Ectodermal cell (in vitro differentiated cells): ENCODE measurements around the gene SIX5.
A peak's percentile ranks its signal among the peaks of the same experiment; 100 is the strongest.
"Not testable (repeated sequence)": the region's sequence is repeated elsewhere in the genome, so short reads cannot be mapped to it uniquely, and the experiment has no call there.

Source experiments
- H3K27ac ChIP-seq: 2 replicates; pipeline ENCODE4 v1.7.0; 2013; ENCODE audit warnings: mild to moderate bottlenecking, low read depth, low read length; ENCODE audit not compliant: insufficient read depth, poor library complexity, severe bottlenecking
- H3K27me3 ChIP-seq: 2 replicates; pipeline ENCODE4 v1.7.0; 2013; ENCODE audit warnings: mild to moderate bottlenecking, low read length; ENCODE audit not compliant: insufficient read depth, control insufficient read depth, poor library complexity, severe bottlenecking
- H3K36me3 ChIP-seq: one replicate; pipeline ENCODE4 v1.7.0; 2013; ENCODE audit warnings: low read length; ENCODE audit not compliant: control insufficient read depth, insufficient read depth
- H3K4me1 ChIP-seq: one replicate; pipeline ENCODE4 v1.7.0; 2013; ENCODE audit warnings: low read length; ENCODE audit not compliant: control insufficient read depth, insufficient read depth
- H3K4me3 ChIP-seq: 2 replicates; pipeline ENCODE4 v1.7.0; 2013; ENCODE audit warnings: low read depth, low read length, control low read depth; ENCODE audit not compliant: insufficient read depth
- H3K9me3 ChIP-seq: 2 replicates; pipeline ENCODE4 v1.7.0; 2013; ENCODE audit warnings: mild to moderate bottlenecking, low read length, moderate library complexity; ENCODE audit not compliant: control insufficient read depth
- WGBS, 2 experiments: methylation state at CpG; one replicate each; pipeline ENCODE4 v1.1.7; 2013; ENCODE audit warnings: missing lambda C conversion rate in 2 of 2; 5-methylcytosine and 5-hydroxymethylcytosine counted together

The SIX5 gene

DNA sequence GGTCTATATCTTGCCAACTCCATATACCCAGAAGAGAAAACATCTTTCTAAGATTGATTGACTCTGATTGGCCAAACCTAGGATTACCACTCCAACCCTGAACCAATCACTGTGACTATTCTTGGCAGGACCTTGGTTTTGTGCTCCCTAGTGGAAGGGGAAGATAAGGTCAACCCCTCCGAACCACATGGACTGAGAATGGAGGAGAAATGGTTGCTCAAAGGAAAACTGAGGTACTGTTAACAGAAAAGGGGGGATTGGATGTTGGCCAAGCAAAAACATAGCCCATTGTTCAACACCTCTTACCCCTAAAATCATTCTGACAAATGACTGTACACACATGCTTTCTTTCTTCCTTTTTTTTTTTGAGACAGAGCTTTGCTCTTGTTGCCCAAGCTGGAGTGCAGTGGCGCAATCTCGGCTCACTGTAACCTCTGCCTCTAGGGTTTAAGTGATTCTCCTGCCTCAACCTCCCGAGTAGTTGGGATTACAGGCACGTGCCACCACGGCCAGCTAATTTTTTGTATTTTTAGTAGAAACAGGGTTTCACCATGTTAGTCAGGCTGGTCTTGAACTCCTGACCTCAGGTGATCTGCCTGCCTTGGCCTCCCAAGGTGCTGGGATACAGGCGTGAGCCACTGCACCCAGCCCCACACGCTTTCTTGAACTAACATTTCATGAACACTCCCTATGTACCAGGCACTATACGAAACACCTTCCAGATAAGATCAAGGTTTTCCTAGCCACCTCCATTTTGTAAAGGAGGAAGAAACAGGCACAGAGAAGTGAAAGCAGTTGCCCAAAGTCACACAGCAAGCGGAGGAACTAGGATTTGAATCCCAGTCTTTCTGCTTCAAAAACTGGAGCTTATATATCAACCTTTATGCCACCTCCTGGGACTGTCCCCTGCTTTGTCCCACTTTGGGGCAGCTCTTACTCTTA, 29.3 kb downstream of the SIX5 start:
- Histone ChIP-seq H3K27me3 (no peaks in the 10 kb centered on the region), H3K4me3 (no peak overlapping the region), H3K4me1 (no peaks in the 10 kb centered on the region), H3K9me3 (no peaks in the 10 kb centered on the region), H3K36me3 (no peaks in the 10 kb centered on the region), H3K27ac (no peak overlapping the region)
- 92 to 94% methylated on average over 10 of the region's 10 CpGs for WGBS, 2 experiments

DNA sequence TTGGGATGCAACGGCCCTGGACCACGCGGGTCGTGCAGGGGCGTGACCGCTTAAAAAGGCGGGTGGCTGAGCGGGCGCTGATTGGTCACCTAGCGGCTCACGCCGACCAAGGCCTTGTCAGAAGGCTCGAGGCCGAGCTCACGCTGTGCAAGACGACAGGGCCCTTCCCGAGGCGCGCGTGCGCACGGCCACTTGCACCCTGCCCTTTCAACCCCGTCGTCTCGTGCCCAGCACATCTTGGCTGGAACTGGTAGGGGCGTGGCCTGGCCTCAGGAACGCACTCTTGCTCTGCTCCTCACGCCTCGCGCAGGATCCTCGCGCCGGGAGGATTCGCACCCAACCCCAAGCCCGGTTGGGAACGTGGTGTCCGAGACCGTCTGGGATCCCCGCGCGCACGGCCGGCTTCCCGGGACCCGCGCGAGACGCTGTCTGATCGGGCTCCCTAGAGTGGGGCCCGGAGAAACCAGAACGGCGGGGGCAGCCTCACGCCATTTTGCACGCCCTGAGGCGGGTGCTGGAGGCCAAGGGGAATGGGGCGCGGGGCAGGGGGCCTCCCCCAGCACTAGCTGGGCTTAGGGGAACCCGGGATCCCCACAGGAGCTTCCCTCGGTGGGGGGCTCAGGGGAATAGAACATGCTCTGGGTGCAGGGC, 35.8 kb downstream of the SIX5 start, which contains the start of gene MEIOSIN:
Gene MEIOSIN, plus strand, starts transcription at position 280 of the 651 bp plus-strand sequence. CDS start 1,938 bp downstream, outside the sequence.
- H3K4me3 ChIP-seq: no peak within 1 kb of the TSS
- peaks cover 4% of the 10 kb centered on the region for H3K4me1 ChIP-seq
- WGBS, 2 experiments: 96% methylated on average over 59 of the region's 59 CpGs

GRCh38 chr19:45730368-45731288, 38.4 kb downstream of the SIX5 start, which contains the start of gene FBXO46:
Gene FBXO46, minus strand, starts transcription at chr19:45730896. Its CDS starts 17,401 bp downstream, at chr19:45713495.
- 2% methylated on average over 48 of the region's 48 CpGs for WGBS, 2 experiments
- peak within 1 kb of the TSS; percentile 85 for H3K4me3 ChIP-seq
- H3K9me3 ChIP-seq: no peaks in the 10 kb centered on the region
- no peaks in the 10 kb centered on the region for H3K27me3 ChIP-seq
- H3K27ac ChIP-seq: no peak within 1 kb of the TSS
- H3K36me3 ChIP-seq: no peaks in the 10 kb centered on the region
- H3K4me1 ChIP-seq: peaks cover 4% of the 10 kb centered on the region

More for the DNA sequence above, 35.8 kb downstream of the SIX5 start, which contains the start of gene MEIOSIN:
- H3K9me3 ChIP-seq: no peaks in the 10 kb centered on the region
- H3K27me3 ChIP-seq: no peaks in the 10 kb centered on the region
- H3K36me3 ChIP-seq: no peaks in the 10 kb centered on the region
- H3K27ac ChIP-seq: no peak within 1 kb of the TSS

- Histone ChIP-seq H3K4me3 (peak overlapping the region; percentile 85), H3K9me3 (no peaks in the 10 kb centered on the region), H3K36me3 (no peaks in the 10 kb centered on the region), H3K4me1 (peaks cover 4% of the 10 kb centered on the region), H3K27me3 (no peaks in the 10 kb centered on the region), H3K27ac (no peak overlapping the region)
- 8% methylated on average over 10 of the region's 10 CpGs for WGBS, 2 experiments
Measured at GRCh38 chr19:45729800-45730290, 39.2 kb downstream of the SIX5 start.

DNA sequence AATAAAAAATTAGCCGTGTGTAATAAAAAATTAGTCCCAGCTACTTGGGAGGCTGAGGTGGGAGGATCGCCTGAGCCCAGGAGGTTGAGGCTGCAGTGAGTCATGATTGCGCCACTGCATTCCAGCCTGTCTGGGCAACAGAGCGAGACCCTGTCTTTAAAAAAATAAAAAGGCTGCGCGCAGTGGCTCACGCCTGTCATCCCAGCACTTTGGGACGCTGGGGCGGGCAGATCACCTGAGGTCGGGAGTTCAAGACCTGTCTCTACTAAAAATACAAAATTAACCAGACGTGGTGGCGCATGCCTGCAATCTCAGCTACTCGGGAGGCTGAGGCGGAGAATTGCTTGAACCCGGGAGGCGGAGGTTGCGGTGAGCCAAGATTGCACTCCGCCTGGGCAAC, 40.4 kb downstream of the SIX5 start:
- not testable (repeated sequence) for H3K27me3 ChIP-seq, H3K27ac ChIP-seq, H3K4me3 ChIP-seq, H3K36me3 ChIP-seq, H3K9me3 ChIP-seq, H3K4me1 ChIP-seq
- 89 to 94% methylated on average over 18 of the region's 18 CpGs for WGBS, 2 experiments

DNA sequence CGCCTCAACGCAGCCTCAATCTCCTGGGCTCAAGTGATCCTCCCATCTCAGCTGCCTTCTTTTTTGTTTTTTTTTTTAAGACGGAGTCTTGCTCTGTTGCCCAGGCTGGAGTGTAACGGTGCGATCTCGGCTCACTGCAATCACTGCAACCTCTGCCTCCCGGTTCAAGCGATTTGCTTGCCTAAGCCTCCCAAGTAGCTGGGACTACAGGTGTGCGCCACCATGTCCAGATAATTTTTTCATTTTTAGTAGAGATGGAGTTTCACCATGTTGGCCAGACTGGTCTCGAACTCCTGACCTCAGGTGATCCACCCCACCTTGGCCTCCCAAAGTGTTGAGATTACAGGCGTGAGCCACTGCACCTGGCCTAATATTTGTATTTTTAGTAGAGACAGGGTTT, 49.0 kb downstream of the SIX5 start:
- not testable (repeated sequence) for H3K27ac ChIP-seq, H3K4me1 ChIP-seq, H3K36me3 ChIP-seq, H3K27me3 ChIP-seq, H3K9me3 ChIP-seq, H3K4me3 ChIP-seq
- 95% methylated on average over 11 of the region's 11 CpGs for WGBS, 2 experiments

GRCh38 chr19:45717983-45718650, 50.9 kb downstream of the SIX5 start:
- Histone ChIP-seq H3K4me1 (no peaks in the 10 kb centered on the region), H3K36me3 (no peaks in the 10 kb centered on the region), H3K4me3 (peak overlapping the region; percentile 44), H3K9me3 (no peaks in the 10 kb centered on the region), H3K27me3 (no peaks in the 10 kb centered on the region), H3K27ac (peak overlapping the region; percentile 82)
- WGBS, 2 experiments: 50 to 56% methylated on average over 12 of the region's 12 CpGs

- Histone ChIP-seq H3K36me3 (no peaks in the 10 kb centered on the region), H3K4me1 (no peaks in the 10 kb centered on the region), H3K27ac (peak overlapping the region; percentile 82), H3K9me3 (no peaks in the 10 kb centered on the region), H3K27me3 (no peaks in the 10 kb centered on the region), H3K4me3 (peak overlapping the region; percentile 70)
- 1% methylated on average over 51 of the region's 51 CpGs for WGBS, 2 experiments
Measured at GRCh38 chr19:45717131-45717982, 51.7 kb downstream of the SIX5 start.
